ENCODE measurements around the gene CARD11.
"Not testable (repeated sequence)": the region's sequence is repeated elsewhere in the genome, so short reads cannot be mapped to it uniquely, and the experiment has no call there.

Gene CARD11

DNA sequence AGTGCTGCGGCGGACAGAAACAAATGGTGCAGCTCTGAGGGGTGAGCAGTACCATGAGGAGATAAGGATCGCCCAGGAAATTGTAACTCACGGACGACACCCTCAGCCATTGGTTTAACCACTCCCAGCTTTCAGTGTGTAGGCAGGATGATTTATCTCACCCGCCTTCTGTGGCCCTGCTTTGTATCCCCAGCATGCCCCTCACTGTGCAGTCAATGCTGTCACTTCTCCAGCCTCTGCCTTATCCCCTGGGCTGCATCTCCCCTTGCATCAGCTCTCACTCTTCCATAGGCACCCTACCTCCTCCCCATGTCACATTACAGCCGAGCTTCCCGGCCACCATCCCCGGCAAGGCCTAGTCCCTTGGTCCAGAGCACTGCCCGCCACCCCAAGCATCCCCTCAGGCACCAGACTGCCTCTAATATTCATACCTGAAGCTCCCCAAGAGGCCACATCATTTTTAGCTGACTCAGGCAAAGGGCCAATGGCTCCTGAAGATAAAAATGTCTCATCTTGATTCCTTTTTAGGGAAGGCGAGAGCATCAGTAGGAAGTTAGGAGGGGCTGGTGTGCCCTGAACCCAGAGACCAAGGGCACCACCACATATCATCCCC, 77.1 kb downstream of the CARD11 start:
- Mint-ChIP-seq H3K4me1 (peaks cover 16% of the 10 kb centered on the region), H3K36me3 (peaks cover 37% of the 10 kb centered on the region), H3K27ac (no peak overlapping the region), H3K9me3 (peaks cover 23% of the 10 kb centered on the region), H3K4me3 (no peak overlapping the region), H3K27me3 (no peaks in the 10 kb centered on the region)
- CTCF ChIA-PET: no interaction called here
- no peak for DNase-seq

DNA sequence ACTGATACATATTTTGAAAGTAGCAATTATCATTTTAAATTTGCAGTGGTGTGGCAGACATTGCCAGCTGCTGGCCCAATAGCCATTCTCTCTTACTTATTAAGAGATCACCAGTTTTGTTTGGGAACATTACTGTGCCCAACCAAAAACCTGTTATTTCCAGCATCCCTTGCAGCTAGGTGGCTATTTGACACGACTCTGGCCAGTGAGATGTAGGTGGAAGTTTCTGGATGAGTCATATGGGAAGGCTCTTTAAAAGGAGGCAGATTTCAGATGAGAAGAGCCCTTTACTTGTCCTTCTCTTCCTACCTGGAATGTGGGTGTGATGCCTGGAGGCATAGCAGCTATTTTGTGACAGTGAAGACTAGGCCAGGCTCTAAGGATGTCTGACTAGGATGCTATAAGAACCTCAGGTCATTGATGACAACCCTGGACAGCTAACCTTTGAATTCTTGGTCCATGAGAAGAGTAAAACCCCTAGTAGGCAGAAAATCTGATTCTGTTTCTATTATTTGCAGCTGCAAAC, 77.9 kb downstream of the CARD11 start:
- Mint-ChIP-seq H3K27me3 (no peaks in the 10 kb centered on the region), H3K27ac (no peak overlapping the region), H3K4me1 (peaks cover 17% of the 10 kb centered on the region), H3K36me3 (peaks cover 36% of the 10 kb centered on the region), H3K9me3 (peaks cover 23% of the 10 kb centered on the region), H3K4me3 (no peak overlapping the region)
- DNase-seq: no peak
- CTCF ChIA-PET: interaction anchor here (0.9 to 1.1 kb wide), 3 partner anchors 100 to 189 kb away, joined by 3 to 4 read pairs (median 3); no protein-coding TSS in a partner anchor

DNA sequence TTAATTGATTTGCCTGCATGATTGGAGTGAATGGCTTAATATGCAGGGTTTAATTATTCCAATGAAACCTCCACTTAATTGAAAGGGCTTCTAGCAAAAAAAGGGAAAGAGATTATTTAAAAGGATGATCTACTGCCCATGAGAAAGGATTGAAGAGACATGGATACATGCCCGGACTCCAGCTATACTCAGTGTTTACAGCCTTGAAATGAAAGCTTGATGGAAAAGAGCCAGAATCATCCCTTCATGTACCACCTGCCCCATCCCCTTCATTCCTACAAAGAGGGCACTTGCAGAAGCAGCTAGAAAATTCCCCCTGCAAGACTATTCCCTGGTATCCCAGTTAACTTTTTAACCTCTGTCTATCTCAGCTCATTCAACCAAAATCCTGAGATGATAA, 78.4 kb downstream of the CARD11 start:
- no peak for DNase-seq
- Mint-ChIP-seq H3K27me3 (no peaks in the 10 kb centered on the region), H3K9me3 (peaks cover 23% of the 10 kb centered on the region), H3K4me3 (no peak overlapping the region), H3K4me1 (peaks cover 21% of the 10 kb centered on the region), H3K27ac (no peak overlapping the region), H3K36me3 (peaks cover 40% of the 10 kb centered on the region)
- CTCF ChIA-PET: interaction anchor here (0.8 to 1.1 kb wide), 4 partner anchors 9 to 190 kb away, joined by 3 to 4 read pairs (median 3); no protein-coding TSS in a partner anchor

- H3K36me3 Mint-ChIP-seq: peaks cover 46% of the 10 kb centered on the region
- H3K27me3 Mint-ChIP-seq: no peaks in the 10 kb centered on the region
- H3K4me1 Mint-ChIP-seq: peaks cover 30% of the 10 kb centered on the region
- H3K4me3 Mint-ChIP-seq: no peak overlapping the region
- H3K27ac Mint-ChIP-seq: no peak overlapping the region
- H3K9me3 Mint-ChIP-seq: peaks cover 23% of the 10 kb centered on the region
- CTCF ChIA-PET: no interaction called here
- no peak for DNase-seq
Measured at GRCh38 chr7:2964208-2964607, 79.5 kb downstream of the CARD11 start.

DNA sequence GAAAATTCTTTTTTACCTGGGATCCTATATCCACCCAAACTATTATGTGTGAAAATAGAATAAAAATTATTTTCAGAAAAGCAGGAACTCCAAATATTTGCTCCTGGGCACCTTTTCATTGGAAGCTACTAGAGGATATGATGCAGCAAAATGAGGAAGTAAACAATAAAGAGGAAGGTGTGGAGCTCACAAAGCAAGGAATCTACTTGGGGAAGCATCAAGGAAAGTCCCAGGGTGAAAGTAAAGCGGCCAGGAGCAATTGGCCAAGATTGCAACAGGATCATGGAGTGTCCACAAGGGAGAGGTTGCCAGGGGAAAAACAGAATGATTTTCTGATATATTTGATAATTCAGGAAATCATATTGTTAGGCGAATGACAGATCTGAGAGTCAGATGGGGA, 80.8 kb downstream of the CARD11 start:
- Mint-ChIP-seq H3K27ac (no peak overlapping the region), H3K4me3 (no peak overlapping the region), H3K9me3 (peaks cover 23% of the 10 kb centered on the region), H3K4me1 (peaks cover 43% of the 10 kb centered on the region), H3K36me3 (peaks cover 59% of the 10 kb centered on the region), H3K27me3 (no peaks in the 10 kb centered on the region)
- no peak for DNase-seq
- CTCF ChIA-PET: no interaction called here

- no peak overlapping the region for H3K4me3 Mint-ChIP-seq
- no peaks in the 10 kb centered on the region for H3K27me3 Mint-ChIP-seq
- DNase-seq: peak; percentile 1
- CTCF ChIA-PET: interaction anchor here (0.8 kb wide), 1 partner anchor 19 kb away, joined by 3 read pairs; no protein-coding TSS in a partner anchor
- peaks cover 51% of the 10 kb centered on the region for H3K36me3 Mint-ChIP-seq
- H3K4me1 Mint-ChIP-seq: peaks cover 66% of the 10 kb centered on the region
- H3K27ac Mint-ChIP-seq: peak overlapping the region; percentile 65
- H3K9me3 Mint-ChIP-seq: no peaks in the 10 kb centered on the region
Measured at GRCh38 chr7:2959828-2960599, 83.7 kb downstream of the CARD11 start.

GRCh38 chr7:2959103-2959680, 84.5 kb downstream of the CARD11 start:
- no peak overlapping the region for H3K4me3 Mint-ChIP-seq
- CTCF ChIA-PET: interaction anchor here (0.8 kb wide), 1 partner anchor 20 kb away, joined by 3 read pairs; no protein-coding TSS in a partner anchor
- peaks cover 72% of the 10 kb centered on the region for H3K4me1 Mint-ChIP-seq
- peaks cover 58% of the 10 kb centered on the region for H3K36me3 Mint-ChIP-seq
- no peaks in the 10 kb centered on the region for H3K27me3 Mint-ChIP-seq
- DNase-seq: no peak
- no peaks in the 10 kb centered on the region for H3K9me3 Mint-ChIP-seq
- peak overlapping the region; percentile 75 for H3K27ac Mint-ChIP-seq

GRCh38 chr7:2958416-2959102, 85.1 kb downstream of the CARD11 start:
- H3K4me3 Mint-ChIP-seq: no peak overlapping the region
- H3K27me3 Mint-ChIP-seq: no peaks in the 10 kb centered on the region
- peak overlapping the region; percentile 75 for H3K27ac Mint-ChIP-seq
- CTCF ChIA-PET: no interaction called here
- peaks cover 65% of the 10 kb centered on the region for H3K36me3 Mint-ChIP-seq
- no peaks in the 10 kb centered on the region for H3K9me3 Mint-ChIP-seq
- no peak for DNase-seq
- peaks cover 78% of the 10 kb centered on the region for H3K4me1 Mint-ChIP-seq

- Mint-ChIP-seq H3K4me1 (peaks cover 80% of the 10 kb centered on the region), H3K27ac (peak overlapping the region; percentile 37), H3K36me3 (peaks cover 75% of the 10 kb centered on the region)
- H3K9me3 Mint-ChIP-seq, DNase-seq, H3K4me3 Mint-ChIP-seq, H3K27me3 Mint-ChIP-seq: not testable (repeated sequence)
- CTCF ChIA-PET: interaction anchor here (1.0 kb wide), 1 partner anchor 92 kb away, joined by 3 read pairs; no protein-coding TSS in a partner anchor
Measured at GRCh38 chr7:2957369-2957727, 86.3 kb downstream of the CARD11 start.

DNA sequence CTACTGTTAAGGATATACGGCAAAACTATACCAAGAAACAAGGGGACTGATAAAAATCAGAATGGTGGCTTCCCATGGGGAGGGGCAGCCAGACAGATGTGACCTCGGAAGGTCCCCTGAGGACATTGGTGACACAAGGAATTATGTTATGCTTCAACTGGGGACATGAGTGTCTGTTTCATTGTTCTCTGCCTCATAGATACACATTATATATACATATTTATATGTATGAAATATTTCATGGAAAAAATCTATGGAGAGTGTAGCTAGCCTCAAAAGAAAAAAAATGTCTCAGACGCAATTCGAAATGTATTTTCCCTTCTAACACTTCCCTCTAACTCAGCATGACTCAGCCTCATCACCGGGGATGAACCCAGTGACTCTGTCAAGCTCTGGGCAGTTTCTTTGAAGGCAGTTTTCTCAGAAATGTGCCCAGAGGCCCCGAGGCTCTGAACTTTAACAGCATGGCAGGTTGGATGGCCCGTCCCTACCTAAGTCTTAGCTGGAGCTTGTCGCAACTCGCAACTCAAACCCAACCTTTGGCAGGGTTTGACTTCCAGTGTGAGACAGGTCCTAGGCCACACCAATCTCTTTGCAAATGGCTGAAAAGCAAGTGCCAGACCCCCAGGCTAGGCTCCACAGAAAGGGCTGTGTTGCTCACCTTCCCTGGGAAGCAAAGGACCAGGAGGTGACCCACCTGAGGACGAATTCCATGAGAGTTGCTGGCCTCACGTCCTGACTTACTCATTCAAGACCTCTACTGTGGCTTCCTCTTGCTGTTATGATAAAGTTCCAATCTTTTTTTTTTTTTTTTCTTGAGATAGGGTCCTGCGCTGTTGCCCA, 86.9 kb downstream of the CARD11 start:
- H3K4me1 Mint-ChIP-seq: peaks cover 78% of the 10 kb centered on the region
- no peak overlapping the region for H3K4me3 Mint-ChIP-seq
- H3K9me3 Mint-ChIP-seq: no peaks in the 10 kb centered on the region
- peak overlapping the region; percentile 49 for H3K27ac Mint-ChIP-seq
- H3K27me3 Mint-ChIP-seq: no peaks in the 10 kb centered on the region
- peaks cover 76% of the 10 kb centered on the region for H3K36me3 Mint-ChIP-seq
- CTCF ChIA-PET: interaction anchor here (0.6 to 1.0 kb wide), 3 partner anchors 8 to 92 kb away, joined by 3 read pairs; no protein-coding TSS in a partner anchor
- DNase-seq: no peak

DNA sequence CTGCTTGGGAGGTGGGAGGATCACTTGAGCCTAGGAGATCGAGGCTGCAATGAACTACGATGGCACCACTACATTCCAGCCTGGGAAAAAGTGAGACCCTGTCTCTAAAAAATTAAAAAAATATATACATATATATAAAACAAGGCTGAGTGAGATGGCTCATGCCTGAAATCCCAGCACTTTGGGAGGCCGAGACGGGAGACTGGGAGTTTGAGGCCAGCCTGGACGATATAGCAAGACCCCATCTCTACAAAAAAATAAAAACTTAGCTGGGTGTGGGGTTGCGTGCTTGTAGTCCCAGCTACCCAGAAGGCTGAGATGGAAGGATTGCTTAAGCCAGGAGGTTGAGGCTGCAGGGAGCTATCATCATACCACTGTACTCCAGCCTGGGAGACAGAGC, 87.6 kb downstream of the CARD11 start:
- peaks cover 81% of the 10 kb centered on the region for H3K36me3 Mint-ChIP-seq
- CTCF ChIA-PET: interaction anchor here (0.6 to 1.0 kb wide), 2 partner anchors 9 to 92 kb away, joined by 3 read pairs; no protein-coding TSS in a partner anchor
- peak overlapping the region; percentile 52 for H3K27ac Mint-ChIP-seq
- H3K9me3 Mint-ChIP-seq: peaks cover 2% of the 10 kb centered on the region
- H3K4me1 Mint-ChIP-seq: peaks cover 80% of the 10 kb centered on the region
- no peaks in the 10 kb centered on the region for H3K27me3 Mint-ChIP-seq
- H3K4me3 Mint-ChIP-seq: no peak overlapping the region
- DNase-seq: no peak

GRCh38 chr7:2955269-2955668, 88.4 kb downstream of the CARD11 start:
- H3K4me1 Mint-ChIP-seq: peaks cover 79% of the 10 kb centered on the region
- peaks cover 10% of the 10 kb centered on the region for H3K9me3 Mint-ChIP-seq
- CTCF ChIA-PET: interaction anchor here (0.6 kb wide), 1 partner anchor 18 kb away, joined by 3 read pairs; no protein-coding TSS in a partner anchor
- H3K27me3 Mint-ChIP-seq: no peaks in the 10 kb centered on the region
- H3K4me3 Mint-ChIP-seq: no peak overlapping the region
- H3K36me3 Mint-ChIP-seq: peaks cover 85% of the 10 kb centered on the region
- DNase-seq: no peak
- H3K27ac Mint-ChIP-seq: peak overlapping the region; percentile 77

DNA sequence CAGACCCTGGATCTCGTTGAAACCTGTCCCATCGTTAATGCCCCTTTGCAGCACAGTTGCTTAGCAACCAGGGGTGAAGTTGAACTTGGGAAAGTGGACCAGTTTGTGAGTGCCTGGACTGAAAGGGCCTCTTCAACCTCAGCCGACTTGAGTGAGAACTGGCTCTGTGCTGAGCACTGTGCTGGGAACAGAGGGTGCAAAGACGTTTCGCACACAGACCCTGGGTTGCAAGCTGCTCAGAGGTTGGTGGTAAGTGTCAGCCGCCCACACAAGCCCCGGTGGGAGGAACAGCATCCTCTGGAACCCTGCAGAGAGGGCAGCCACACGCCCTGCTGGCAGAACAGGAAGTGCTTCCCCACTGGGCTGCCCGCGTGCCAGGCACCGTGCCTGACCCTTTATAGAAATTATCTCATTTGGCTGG, 89.2 kb downstream of the CARD11 start:
- Mint-ChIP-seq H3K4me1 (peaks cover 72% of the 10 kb centered on the region), H3K27ac (peak overlapping the region; percentile 77), H3K36me3 (peaks cover 88% of the 10 kb centered on the region), H3K27me3 (no peaks in the 10 kb centered on the region), H3K4me3 (no peak overlapping the region), H3K9me3 (peaks cover 16% of the 10 kb centered on the region)
- CTCF ChIA-PET: interaction anchor here (0.7 to 0.9 kb wide), 2 partner anchors 11 to 199 kb away, joined by 3 read pairs; no protein-coding TSS in a partner anchor
- DNase-seq: peak; percentile 51
